Upper lobe of left lung (tissue), 4 donors: ENCODE results near the gene TEX264.

Experiments used
- EP300 ChIP-seq, 4 donors: sonication (generic); formaldehyde crosslinking; IDR thresholded peaks; one replicate each; pipeline ENCODE4 v1.5.1; 2017; ENCODE audit warnings: antibody characterized with exemption in 4 of 4, control low read depth in 2 of 4
- POLR2A ChIP-seq, 4 donors: fragments of 450-650 bp; IDR thresholded peaks; one replicate each; pipeline ENCODE4 v1.5.1; 2016 to 2017; ENCODE audit warnings: antibody characterized with exemption in 4 of 4, mild to moderate bottlenecking in 2 of 4
- TF ChIP-seq, protein P1 (sequence below), 6 experiments: fragments of 450-650 bp in 4 of 6; fragments of 200-600 bp in 2 of 6; sonication (generic) in 2 of 6; IDR thresholded peaks; one replicate each; pipeline ENCODE4 v1.5.1; 2016 to 2019; ENCODE audit warnings: antibody characterized with exemption in 6 of 6

- TF ChIP-seq, protein P1, sequence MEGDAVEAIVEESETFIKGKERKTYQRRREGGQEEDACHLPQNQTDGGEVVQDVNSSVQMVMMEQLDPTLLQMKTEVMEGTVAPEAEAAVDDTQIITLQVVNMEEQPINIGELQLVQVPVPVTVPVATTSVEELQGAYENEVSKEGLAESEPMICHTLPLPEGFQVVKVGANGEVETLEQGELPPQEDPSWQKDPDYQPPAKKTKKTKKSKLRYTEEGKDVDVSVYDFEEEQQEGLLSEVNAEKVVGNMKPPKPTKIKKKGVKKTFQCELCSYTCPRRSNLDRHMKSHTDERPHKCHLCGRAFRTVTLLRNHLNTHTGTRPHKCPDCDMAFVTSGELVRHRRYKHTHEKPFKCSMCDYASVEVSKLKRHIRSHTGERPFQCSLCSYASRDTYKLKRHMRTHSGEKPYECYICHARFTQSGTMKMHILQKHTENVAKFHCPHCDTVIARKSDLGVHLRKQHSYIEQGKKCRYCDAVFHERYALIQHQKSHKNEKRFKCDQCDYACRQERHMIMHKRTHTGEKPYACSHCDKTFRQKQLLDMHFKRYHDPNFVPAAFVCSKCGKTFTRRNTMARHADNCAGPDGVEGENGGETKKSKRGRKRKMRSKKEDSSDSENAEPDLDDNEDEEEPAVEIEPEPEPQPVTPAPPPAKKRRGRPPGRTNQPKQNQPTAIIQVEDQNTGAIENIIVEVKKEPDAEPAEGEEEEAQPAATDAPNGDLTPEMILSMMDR (IDR thresholded peaks at IDR 0.05): no peak
- TF ChIP-seq POLR2A (IDR thresholded peaks at IDR 0.05): no peak
- TF ChIP-seq EP300 (IDR thresholded peaks at IDR 0.05): no peak
These were observed 8.7 kb downstream of the TEX264 start for GRCh38 chr3:51679777-51680176.
